Fibroblast of lung (primary cell): ENCODE results near the gene RHOJ. TPM values are rescaled to one million over a fixed set of nuclear protein-coding genes. Genes with fewer than 3 reads are reported as not detected.
A peak's percentile ranks its signal among the peaks of the same experiment; 100 is the strongest.

Experiments
- DNase-seq, 2 donors: peaks; one replicate each; pipeline versions ENCODE4 v3.0.0 to v3.0.0-alpha.2; 2010; ENCODE audit warnings: low read depth in 2 of 2
- H2AFZ ChIP-seq: 2 replicates; pipeline ENCODE4 v1.5.1; 2012; ENCODE audit warnings: low read length, control low read depth, inconsistent platforms
- H3K27ac ChIP-seq: 2 replicates; pipeline ENCODE4 v1.5.1; 2011; ENCODE audit warnings: low read length, control low read depth; ENCODE audit not compliant: insufficient read depth
- H3K27me3 ChIP-seq: 2 replicates; pipeline ENCODE4 v1.5.1; 2011; ENCODE audit warnings: mild to moderate bottlenecking, low read length; ENCODE audit not compliant: control insufficient read depth, insufficient read depth
- H3K36me3 ChIP-seq: 2 replicates; pipeline ENCODE4 v1.5.1; 2011; ENCODE audit warnings: low read length; ENCODE audit not compliant: control insufficient read depth, insufficient read depth
- H3K4me1 ChIP-seq: 2 replicates; pipeline ENCODE4 v1.5.1; 2011; ENCODE audit warnings: low read length; ENCODE audit not compliant: control insufficient read depth, insufficient read depth; ENCODE audit errors: extremely low read depth
- H3K4me2 ChIP-seq: 2 replicates; pipeline ENCODE4 v1.5.1; 2011; ENCODE audit warnings: low read length, control low read depth; ENCODE audit not compliant: insufficient read depth; ENCODE audit errors: extremely low read depth
- H3K4me3 ChIP-seq, 4 experiments: fragments of 200-600 bp in 1 of 4; sonication (generic) in 1 of 4; replicated peaks in 1 of 4; 2 replicates each; pipeline ENCODE4 v1.5.1; 2011 to 2016; ENCODE audit warnings: low read length in 4 of 4, low read depth in 3 of 4, mild to moderate bottlenecking in 3 of 4, control low read depth in 2 of 4, inconsistent platforms in 1 of 4, mixed read lengths in 1 of 4; ENCODE audit not compliant: insufficient read depth in 1 of 4; ENCODE audit errors: control extremely low read depth in 1 of 4
- H3K79me2 ChIP-seq: 2 replicates; pipeline ENCODE4 v1.5.1; 2012; ENCODE audit warnings: mild to moderate bottlenecking, low read length, inconsistent platforms; ENCODE audit not compliant: control insufficient read depth, insufficient read depth
- H3K9ac ChIP-seq: 2 replicates; pipeline ENCODE4 v1.5.1; 2011; ENCODE audit warnings: mild to moderate bottlenecking, low read length, control low read depth; ENCODE audit not compliant: insufficient read depth
- H3K9me3 ChIP-seq: 2 replicates; pipeline ENCODE4 v1.5.1; 2012; ENCODE audit warnings: low read depth, low read length; ENCODE audit not compliant: control insufficient read depth, insufficient read depth
- H4K20me1 ChIP-seq: 2 replicates; pipeline ENCODE4 v1.5.1; 2011; ENCODE audit warnings: low read length; ENCODE audit not compliant: control insufficient read depth, insufficient read depth; ENCODE audit errors: extremely low read depth
- EZH2 ChIP-seq: IDR thresholded peaks from 2 replicates; pipeline ENCODE4 v1.5.1; 2012; ENCODE audit warnings: low read length, control low read depth, mild to moderate bottlenecking; ENCODE audit errors: missing control alignments
- polyA plus RNA-seq, 2 donors: library from polyadenylated mRNA; depleted of rRNA in 1 of 2; stranded (reverse) in 1 of 2; unstranded in 1 of 2; fragments of >200 nt; gene quantifications; 2 replicates each; pipeline ENCODE4 v1.2.1, GENCODE V29; 2011 to 2012; ENCODE audit warnings: missing spikeins in 1 of 2
- total RNA-seq: library from RNA; depleted of rRNA; stranded (reverse); fragments of >200 nt; gene quantifications from 2 replicates; pipeline ENCODE4 v1.2.1, GENCODE V29; 2014
- TF ChIP-seq, protein P1 (sequence below), 2 donors: IDR thresholded peaks in 1 of 2; conservative IDR thresholded peaks in 1 of 2; 1 replicate in 1 of 2; 2 replicates in 1 of 2; pipeline ENCODE4 v1.5.1; 2011 to 2012; ENCODE audit warnings: low read length in 2 of 2, control low read depth in 1 of 2, inconsistent platforms in 1 of 2, low read depth in 1 of 2, mild to moderate bottlenecking in 1 of 2

Gene RHOJ
- total and polyA plus RNA-seq, 2 donors (not counting 1 experiment from before 2014, with no cell fraction given), result 1.2 to 10.4 TPM

DNA sequence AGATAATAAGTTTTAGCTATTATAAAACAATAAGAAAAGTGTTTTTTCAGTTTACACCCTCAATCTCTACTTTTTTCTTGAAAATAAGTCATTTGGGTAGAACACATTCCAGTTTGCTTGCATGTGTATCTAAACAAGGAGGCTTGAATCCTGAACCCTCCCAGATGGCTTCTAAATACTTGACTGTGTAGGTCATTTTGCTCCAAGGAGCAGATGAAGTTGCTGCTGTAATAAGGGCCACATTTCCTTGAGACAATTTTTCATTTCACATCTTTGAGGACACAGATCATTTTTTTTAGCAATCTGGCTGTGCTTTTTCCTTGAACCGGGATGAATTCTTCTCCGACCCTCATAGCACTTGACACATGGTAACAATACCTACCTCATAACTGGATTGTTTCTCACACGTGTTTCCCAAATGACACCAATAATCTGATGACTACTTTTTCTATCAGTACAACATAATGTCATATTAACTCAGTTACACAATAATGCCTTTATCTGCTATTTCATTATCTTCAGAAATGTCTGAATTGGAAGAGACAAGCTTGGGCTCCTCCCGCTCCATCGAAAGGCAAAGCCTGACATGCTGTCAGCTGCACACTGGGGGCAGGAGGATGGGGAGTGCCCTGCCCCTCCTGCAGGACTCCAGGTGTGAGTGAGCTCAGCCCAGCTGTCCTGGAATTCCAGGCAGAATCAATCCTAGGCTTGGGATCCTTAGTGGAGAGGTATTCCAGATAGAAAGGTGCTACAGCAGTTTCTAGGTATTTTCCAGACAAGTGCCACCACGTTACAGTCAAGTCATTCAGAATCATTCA is 83.6 kb downstream of the RHOJ start:
- Histone ChIP-seq H3K27ac (no peak overlapping the region), H3K4me3 (no peak overlapping the region), H3K27me3 (no peaks in the 10 kb centered on the region), H3K4me1 (no peaks in the 10 kb centered on the region), H3K9me3 (no peaks in the 10 kb centered on the region), H2AFZ (no peak overlapping the region), H3K4me2 (no peak overlapping the region), H4K20me1 (no peaks in the 10 kb centered on the region), H3K36me3 (no peaks in the 10 kb centered on the region), H3K9ac (no peak overlapping the region), H3K79me2 (no peaks in the 10 kb centered on the region)
- peak; percentile 18 to 56 for DNase-seq
- TF ChIP-seq, protein P1, sequence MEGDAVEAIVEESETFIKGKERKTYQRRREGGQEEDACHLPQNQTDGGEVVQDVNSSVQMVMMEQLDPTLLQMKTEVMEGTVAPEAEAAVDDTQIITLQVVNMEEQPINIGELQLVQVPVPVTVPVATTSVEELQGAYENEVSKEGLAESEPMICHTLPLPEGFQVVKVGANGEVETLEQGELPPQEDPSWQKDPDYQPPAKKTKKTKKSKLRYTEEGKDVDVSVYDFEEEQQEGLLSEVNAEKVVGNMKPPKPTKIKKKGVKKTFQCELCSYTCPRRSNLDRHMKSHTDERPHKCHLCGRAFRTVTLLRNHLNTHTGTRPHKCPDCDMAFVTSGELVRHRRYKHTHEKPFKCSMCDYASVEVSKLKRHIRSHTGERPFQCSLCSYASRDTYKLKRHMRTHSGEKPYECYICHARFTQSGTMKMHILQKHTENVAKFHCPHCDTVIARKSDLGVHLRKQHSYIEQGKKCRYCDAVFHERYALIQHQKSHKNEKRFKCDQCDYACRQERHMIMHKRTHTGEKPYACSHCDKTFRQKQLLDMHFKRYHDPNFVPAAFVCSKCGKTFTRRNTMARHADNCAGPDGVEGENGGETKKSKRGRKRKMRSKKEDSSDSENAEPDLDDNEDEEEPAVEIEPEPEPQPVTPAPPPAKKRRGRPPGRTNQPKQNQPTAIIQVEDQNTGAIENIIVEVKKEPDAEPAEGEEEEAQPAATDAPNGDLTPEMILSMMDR (conservative IDR thresholded peaks at IDR 0.05 in 1 of 2, IDR thresholded peaks at IDR 0.05 in 1 of 2; ENCODE audit: low read depth in 1 of 2, low read length in 2 of 2), result no peak
- no peak for TF ChIP-seq EZH2

DNA sequence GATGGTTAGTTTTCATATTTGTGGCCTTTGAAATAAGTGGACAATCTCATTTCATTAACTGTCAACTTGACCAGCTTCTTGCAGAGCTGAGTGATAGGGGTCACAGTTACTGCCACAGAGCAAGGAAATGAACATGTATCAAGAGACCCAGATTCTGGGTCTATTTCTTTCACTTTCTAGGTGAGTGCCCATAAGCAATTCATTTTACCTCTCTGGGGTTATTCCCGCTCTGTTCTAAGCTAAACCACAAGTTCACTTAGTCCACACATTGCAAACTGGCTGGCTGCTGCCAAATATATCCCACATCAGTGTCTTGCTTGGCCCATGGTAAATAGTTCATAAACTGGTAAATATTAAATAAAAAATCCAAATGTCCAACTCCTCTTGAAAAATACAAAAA is 84.6 kb downstream of the RHOJ start:
- no peak for TF ChIP-seq EZH2
- TF ChIP-seq, protein P1 (conservative IDR thresholded peaks at IDR 0.05 in 1 of 2, IDR thresholded peaks at IDR 0.05 in 1 of 2; ENCODE audit: low read depth in 1 of 2, low read length in 2 of 2), result no peak
- Histone ChIP-seq H3K27ac (no peak overlapping the region), H2AFZ (no peak overlapping the region), H3K4me3 (no peak overlapping the region), H3K9ac (no peak overlapping the region), H3K9me3 (no peaks in the 10 kb centered on the region), H3K4me2 (no peak overlapping the region), H3K79me2 (no peaks in the 10 kb centered on the region), H3K27me3 (no peaks in the 10 kb centered on the region), H3K36me3 (no peaks in the 10 kb centered on the region), H4K20me1 (no peaks in the 10 kb centered on the region), H3K4me1 (no peaks in the 10 kb centered on the region)
- DNase-seq, result peak in 1 of 2 donors; percentile 34

DNA sequence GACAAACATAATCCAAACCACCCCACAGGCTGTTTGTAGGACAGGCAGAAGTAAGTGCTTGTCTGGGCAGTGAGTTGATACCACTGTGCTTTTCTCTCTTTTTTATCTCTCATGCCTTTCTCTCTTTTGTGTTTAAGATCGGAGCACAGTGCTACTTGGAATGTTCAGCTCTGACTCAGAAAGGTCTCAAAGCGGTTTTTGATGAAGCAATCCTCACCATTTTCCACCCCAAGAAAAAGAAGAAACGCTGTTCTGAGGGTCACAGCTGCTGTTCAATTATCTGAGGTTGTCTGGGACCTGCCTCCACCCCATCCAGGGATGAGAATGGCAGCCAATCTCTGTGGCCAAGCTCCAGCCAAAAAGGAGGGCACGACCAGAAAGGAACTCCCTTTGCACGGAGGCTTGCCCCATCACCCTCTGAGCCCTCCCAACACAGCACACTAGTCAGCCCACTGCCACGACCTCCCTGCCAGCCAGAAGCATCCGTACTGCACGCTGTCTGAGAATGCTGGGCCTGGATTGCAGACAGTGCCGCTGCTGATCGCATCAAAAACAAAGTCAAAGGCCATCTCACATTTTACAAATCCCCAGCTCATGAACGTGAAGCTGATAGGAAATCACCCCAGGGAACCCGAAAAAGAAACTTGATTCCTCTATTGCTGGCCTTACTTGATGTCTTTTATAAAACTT is 86.6 kb downstream of the RHOJ start:
- no peak overlapping the region for H3K4me3 ChIP-seq

More for the DNA sequence above, 86.6 kb downstream of the RHOJ start:
- no peaks in the 10 kb centered on the region for H4K20me1 ChIP-seq
- no peaks in the 10 kb centered on the region for H3K36me3 ChIP-seq
- TF ChIP-seq, protein P1 (conservative IDR thresholded peaks at IDR 0.05 in 1 of 2, IDR thresholded peaks at IDR 0.05 in 1 of 2; ENCODE audit: low read depth in 1 of 2, low read length in 2 of 2), result no peak
- TF ChIP-seq EZH2, result no peak
- H3K27ac ChIP-seq, result no peak overlapping the region
- no peaks in the 10 kb centered on the region for H3K9me3 ChIP-seq
- no peak overlapping the region for H3K9ac ChIP-seq
- H3K4me2 ChIP-seq, result no peak overlapping the region
- peak in 1 of 2 donors; percentile 72 for DNase-seq
- no peaks in the 10 kb centered on the region for H3K27me3 ChIP-seq
- no peak overlapping the region for H2AFZ ChIP-seq
- H3K4me1 ChIP-seq, result no peaks in the 10 kb centered on the region
- no peaks in the 10 kb centered on the region for H3K79me2 ChIP-seq
